Activated CD8-positive, alpha-beta memory T cell treated with anti-CD3 and anti-CD28 coated beads, Interleukin-2, amount 50 U/mL, for 48 hours (primary cell): ENCODE results near the gene AOC1.
"Not testable (repeated sequence)": the region's sequence is repeated elsewhere in the genome, so short reads cannot be mapped to it uniquely, and the experiment has no call there.

Source experiments
- DNase-seq: peaks from one replicate; pipeline ENCODE4 v3.0.0-alpha.2; 2020

AOC1 gene

GRCh38 chr7:150852371-150852905 lies at the start of gene AOC1:
Gene AOC1 (plus strand): TSS chr7:150852517. CDS start chr7:150856471, 3,954 bp downstream.
- DNase-seq = peak; percentile 46

DNA sequence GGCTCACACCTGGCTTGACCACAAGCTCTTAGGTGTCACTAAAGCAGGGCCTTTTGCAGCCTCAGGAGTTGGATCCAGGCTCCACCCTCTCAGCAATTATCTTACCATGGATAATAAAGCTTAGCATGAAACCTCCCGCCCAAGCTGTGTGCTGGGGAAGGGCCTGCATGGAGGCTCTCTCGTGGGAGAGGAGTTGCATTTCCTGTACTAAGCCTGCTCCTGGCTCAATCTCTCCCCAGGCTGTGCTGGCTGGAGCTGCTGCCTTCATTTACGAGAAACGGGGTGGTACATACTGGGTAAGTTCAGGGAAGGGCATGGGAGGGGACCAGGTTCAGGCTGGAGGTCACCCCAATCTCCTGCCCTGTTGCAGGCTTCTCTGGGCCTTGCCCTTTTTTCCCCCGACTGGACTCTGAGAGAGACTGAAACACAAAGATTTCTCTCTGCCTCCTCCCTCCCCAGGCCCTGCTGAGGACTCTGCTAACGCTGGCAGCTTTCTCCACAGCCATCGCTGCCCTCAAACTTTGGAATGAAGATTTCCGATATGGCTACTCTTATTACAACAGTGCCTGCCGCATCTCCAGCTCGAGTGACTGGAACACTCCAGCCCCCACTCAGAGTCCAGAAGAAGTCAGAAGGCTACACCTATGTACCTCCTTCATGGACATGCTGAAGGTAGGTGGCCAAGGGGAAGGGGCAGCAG lies 49.0 kb upstream of the AOC1 start:
- no peak for DNase-seq

DNA sequence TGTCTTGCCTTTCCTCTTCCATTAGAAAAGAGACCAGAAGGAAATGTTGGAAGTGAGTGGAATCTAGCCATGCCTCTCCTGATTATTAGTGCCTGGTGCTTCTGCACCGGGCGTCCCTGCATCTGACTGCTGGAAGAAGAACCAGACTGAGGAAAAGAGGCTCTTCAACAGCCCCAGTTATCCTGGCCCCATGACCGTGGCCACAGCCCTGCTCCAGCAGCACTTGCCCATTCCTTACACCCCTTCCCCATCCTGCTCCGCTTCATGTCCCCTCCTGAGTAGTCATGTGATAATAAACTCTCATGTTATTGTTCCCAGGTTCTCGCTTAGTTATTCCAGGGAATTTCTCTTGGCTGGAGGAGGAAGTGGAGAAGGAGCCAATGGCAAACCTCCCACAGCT lies 47.5 kb upstream of the AOC1 start:
- DNase-seq = no peak

GRCh38 chr7:150805864-150806263 lies 46.5 kb upstream of the AOC1 start:
- DNase-seq = no peak

- DNase-seq = no peak
These were observed 45.9 kb upstream of the AOC1 start for GRCh38 chr7:150806454-150806853.

DNA sequence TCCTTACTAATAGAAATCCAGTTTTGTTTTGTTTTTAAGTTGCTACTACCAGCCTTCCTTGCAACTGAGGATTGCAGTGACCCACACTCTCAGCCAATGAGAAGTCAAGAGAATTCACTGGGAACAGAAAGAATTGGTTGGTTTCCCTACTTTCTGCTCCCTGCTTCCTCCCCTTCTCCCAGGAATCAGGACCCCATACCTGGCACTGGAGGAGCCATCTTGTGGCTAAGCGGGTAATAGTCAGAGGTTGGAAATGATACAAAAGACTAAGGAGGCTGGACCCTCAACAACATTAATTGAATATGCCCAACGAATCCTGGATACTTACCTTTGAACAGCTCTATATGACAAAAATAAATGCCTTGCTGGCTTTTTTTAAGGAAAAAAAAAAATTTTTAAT lies 45.5 kb upstream of the AOC1 start:
- no peak for DNase-seq

- DNase-seq = not testable (repeated sequence)
These were observed 44.5 kb upstream of the AOC1 start for GRCh38 chr7:150807616-150808438.

DNA sequence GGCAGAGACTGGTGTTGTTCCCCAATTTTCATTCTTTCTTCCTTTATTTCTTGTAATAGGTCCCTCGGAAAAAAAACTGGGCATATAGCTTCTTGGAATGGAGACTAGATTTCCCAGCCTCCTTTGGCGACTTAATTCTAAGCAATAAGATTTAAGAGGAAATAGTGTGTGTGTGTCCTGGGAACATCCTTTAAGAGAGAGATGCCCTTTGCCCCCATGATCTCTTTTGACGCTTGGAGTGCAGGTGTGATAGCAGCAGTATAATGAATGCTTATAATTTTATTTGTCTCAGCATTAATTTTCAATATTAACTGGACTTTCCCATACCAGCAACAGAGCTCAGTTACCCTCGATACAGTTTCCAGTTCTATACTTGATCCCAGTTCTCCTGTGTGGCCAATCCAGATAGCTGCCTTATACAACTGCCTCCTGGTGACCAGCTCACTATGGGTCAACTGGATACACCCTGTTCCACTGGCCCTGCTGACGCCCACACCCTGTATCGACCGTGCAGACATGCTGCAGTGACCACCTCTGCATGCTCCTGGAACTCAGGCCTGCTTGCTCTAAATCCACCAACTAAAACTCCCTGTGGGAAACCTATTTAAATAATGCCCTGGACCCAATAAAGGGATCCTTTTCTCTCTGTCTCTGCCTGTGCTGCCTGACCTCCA lies 37.9 kb upstream of the AOC1 start:
- DNase-seq = no peak

GRCh38 chr7:150818971-150819370 lies 33.3 kb upstream of the AOC1 start:
- no peak for DNase-seq

- DNase-seq = no peak
These were observed 32.2 kb upstream of the AOC1 start for GRCh38 chr7:150820148-150820547.

- no peak for DNase-seq
These were observed 31.6 kb upstream of the AOC1 start for GRCh38 chr7:150820578-150821198.

- no peak for DNase-seq
These were observed 29.3 kb upstream of the AOC1 start for GRCh38 chr7:150823043-150823442.

DNA sequence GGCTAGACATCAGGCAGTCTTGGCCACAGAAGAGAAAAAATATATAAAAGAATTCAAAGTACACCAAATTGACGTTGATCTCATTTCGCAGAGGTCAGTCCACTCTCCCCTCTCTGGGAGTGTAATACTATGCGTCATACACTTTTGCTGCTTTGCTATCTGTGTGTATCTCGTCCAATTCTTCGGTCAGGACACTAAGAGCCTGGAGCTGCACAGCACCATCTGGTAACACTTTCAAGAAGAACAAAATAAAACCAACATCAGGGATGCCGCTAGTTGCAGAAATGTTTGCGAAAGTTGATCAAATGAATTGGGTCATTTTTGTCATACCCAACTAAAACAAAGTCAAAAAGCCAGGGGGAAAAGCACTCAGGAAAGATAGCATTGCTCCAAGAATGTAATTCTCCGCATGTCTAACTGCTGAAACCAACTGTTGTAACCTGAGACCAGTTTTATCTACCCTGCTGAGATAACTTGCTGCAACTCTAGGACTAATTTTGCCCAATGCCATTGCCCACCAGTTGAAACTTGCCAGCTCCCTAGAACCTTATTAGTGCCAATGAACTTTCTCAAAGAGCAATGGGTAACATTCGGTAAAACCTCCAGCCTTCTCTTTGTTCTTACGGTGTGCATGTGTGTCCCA lies 28.7 kb upstream of the AOC1 start:
- DNase-seq = no peak

GRCh38 chr7:150824379-150825177 lies 27.7 kb upstream of the AOC1 start:
- DNase-seq = no peak

- DNase-seq = no peak
These were observed 26.1 kb upstream of the AOC1 start for GRCh38 chr7:150826061-150826849.

GRCh38 chr7:150828384-150828783 lies 23.9 kb upstream of the AOC1 start:
- DNase-seq = no peak

GRCh38 chr7:150829426-150829825 lies 22.9 kb upstream of the AOC1 start:
- no peak for DNase-seq

DNA sequence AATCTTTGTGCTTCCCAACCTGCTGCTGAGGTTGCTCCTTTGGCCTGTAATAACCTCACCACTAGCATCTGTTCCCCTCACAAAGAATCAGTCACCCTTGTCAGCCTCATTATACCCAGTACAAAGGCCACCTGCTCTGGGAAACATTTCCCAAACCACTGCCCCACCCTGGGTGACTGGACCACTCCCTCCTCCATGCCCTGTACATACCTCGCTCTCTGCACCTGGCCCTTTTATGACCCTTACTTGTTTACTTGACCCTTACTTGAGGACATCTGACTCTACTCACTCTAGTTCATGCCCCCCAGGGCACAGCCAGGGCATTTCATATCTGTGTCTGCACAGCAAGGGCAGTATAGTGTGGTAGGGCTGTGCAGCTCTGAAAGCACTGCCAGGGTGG lies 21.4 kb upstream of the AOC1 start:
- no peak for DNase-seq

GRCh38 chr7:150831851-150832250 lies 20.5 kb upstream of the AOC1 start:
- DNase-seq = no peak

DNA sequence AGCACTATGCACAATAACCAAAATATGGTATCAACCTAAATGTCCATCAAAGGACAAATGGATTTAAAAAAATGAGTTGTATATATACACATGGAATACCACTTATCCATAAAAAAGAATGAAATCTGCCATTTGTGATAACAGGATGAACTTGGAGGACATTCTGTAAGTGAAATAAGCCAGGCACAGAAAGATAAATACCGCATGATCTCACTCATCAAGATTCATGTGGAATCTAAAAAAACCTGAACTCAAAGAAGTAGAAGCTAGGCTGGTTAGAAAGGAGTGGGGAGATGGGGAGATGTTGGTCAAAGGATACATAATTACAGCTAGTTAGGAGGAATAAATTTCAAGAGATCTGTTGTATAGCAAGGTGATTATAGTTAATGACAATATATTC lies 17.3 kb upstream of the AOC1 start:
- DNase-seq = no peak
